GM23338 (cell line): Measurements from ENCODE around the gene OAS1. TPM values are rescaled to one million over a fixed set of nuclear protein-coding genes. Genes with fewer than 3 reads are reported as not detected.

ENCODE experiments used
- ATAC-seq: fragments of 200-7000 bp; cut with Tn5 transposase; 3 replicates; pipeline ENCODE4 v1.9.1; 2020
- DNase-seq: peaks from one replicate; pipeline ENCODE4 v3.0.0-alpha.2; 2015; ENCODE audit warnings: low spot score
- H2AFZ ChIP-seq: fragments of 200-600 bp; sonication (generic); 2 replicates; pipeline ENCODE4 v1.8.0; 2016; ENCODE audit warnings: antibody characterized with exemption, mild to moderate bottlenecking, moderate library complexity
- H3F3A ChIP-seq: fragments of 200-600 bp; sonication (generic); replicated peaks from 2 replicates; pipeline ENCODE4 v1.8.0; 2017; ENCODE audit warnings: antibody characterized with exemption, mixed run types, low read depth
- H3K27ac ChIP-seq: fragments of 200-600 bp; sonication (generic); 2 replicates; pipeline ENCODE4 v1.6.1; 2016; ENCODE audit warnings: low read depth
- H3K27me3 ChIP-seq: fragments of 200-600 bp; sonication (generic); 2 replicates; pipeline ENCODE4 v1.8.0; 2016; ENCODE audit warnings: mild to moderate bottlenecking, mixed run types, moderate library complexity; ENCODE audit not compliant: insufficient read depth
- H3K36me3 ChIP-seq: fragments of 200-600 bp; sonication (generic); 2 replicates; pipeline ENCODE4 v1.8.0; 2016; ENCODE audit warnings: mild to moderate bottlenecking; ENCODE audit not compliant: insufficient read depth
- H3K4me1 ChIP-seq: fragments of 200-600 bp; sonication (generic); 2 replicates; pipeline ENCODE4 v1.8.0; 2016; ENCODE audit warnings: mild to moderate bottlenecking, moderate library complexity; ENCODE audit not compliant: insufficient read depth
- H3K4me2 ChIP-seq: fragments of 200-600 bp; sonication (generic); 2 replicates; pipeline ENCODE4 v1.7.1; 2017; ENCODE audit warnings: mixed run types
- H3K4me3 ChIP-seq: fragments of 200-600 bp; sonication (generic); 2 replicates; pipeline ENCODE4 v1.6.1; 2016; ENCODE audit warnings: mixed run types
- H3K79me2 ChIP-seq: fragments of 200-600 bp; sonication (generic); replicated peaks from 2 replicates; pipeline ENCODE4 v1.8.0; 2017; ENCODE audit warnings: mild to moderate bottlenecking; ENCODE audit not compliant: insufficient read depth
- H3K9me2 ChIP-seq: fragments of 200-600 bp; sonication (generic); 2 replicates; pipeline ENCODE4 v1.8.0; 2017; ENCODE audit not compliant: insufficient read depth
- H4K20me1 ChIP-seq: fragments of 200-600 bp; sonication (generic); replicated peaks from 2 replicates; pipeline ENCODE4 v1.8.0; 2017; ENCODE audit warnings: mild to moderate bottlenecking; ENCODE audit not compliant: insufficient read depth
- H3K27ac Mint-ChIP-seq: 2 replicates; pipeline ENCODE4 v1.8.0; 2020; ENCODE audit warnings: inconsistent platforms, mild to moderate bottlenecking, moderate library complexity, mixed read lengths
- H3K27me3 Mint-ChIP-seq: 3 replicates; pipeline ENCODE4 v1.8.0; 2022; ENCODE audit warnings: low read depth, mild to moderate bottlenecking, moderate library complexity, mixed read lengths, inconsistent platforms; ENCODE audit not compliant: insufficient read depth, poor library complexity
- H3K36me3 Mint-ChIP-seq: 3 replicates; pipeline ENCODE4 v1.8.0; 2021; ENCODE audit warnings: low read depth, mild to moderate bottlenecking, inconsistent platforms, moderate library complexity, mixed read lengths
- H3K4me1 Mint-ChIP-seq: 3 replicates; pipeline ENCODE4 v1.8.0; 2020; ENCODE audit warnings: mild to moderate bottlenecking, inconsistent platforms, mixed read lengths
- H3K4me3 Mint-ChIP-seq: 3 replicates; pipeline ENCODE4 v1.8.0; 2021; ENCODE audit warnings: moderate library complexity, mild to moderate bottlenecking, inconsistent platforms, mixed read lengths
- H3K9me3 Mint-ChIP-seq: 3 replicates; pipeline ENCODE4 v1.8.0; 2020; ENCODE audit warnings: moderate library complexity, mild to moderate bottlenecking, inconsistent platforms, mixed read lengths
- CREB1 ChIP-seq: fragments of 250-450 bp; sonication (Bioruptor Pico); IDR thresholded peaks from 2 replicates; pipeline ENCODE4 v1.5.0; 2020; ENCODE audit warnings: low read depth, mild to moderate bottlenecking, moderate library complexity
- POLR2AphosphoS5 ChIP-seq: IDR thresholded peaks from 2 replicates; pipeline ENCODE4 v1.6.1; 2016; ENCODE audit warnings: antibody characterized with exemption, low read depth
- STAT1 ChIP-seq: IDR thresholded peaks from one replicate; pipeline ENCODE4 v1.6.1; 2016; ENCODE audit warnings: antibody characterized with exemption; ENCODE audit not compliant: unreplicated experiment
- polyA plus RNA-seq: library from polyadenylated mRNA; unstranded; fragments of >200 nt; fragmentation: Nextera tagmentation; extraction: Ambion mirVana; gene quantifications from 2 replicates; pipeline ENCODE4 v1.2.1, GENCODE V29; 2016
- total RNA-seq: library from RNA; depleted of rRNA; stranded (reverse); fragments of >200 nt; shearing (Covaris generic); gene quantifications from 2 replicates; pipeline ENCODE4 v1.2.3, GENCODE V29; 2014
- TF ChIP-seq, protein P1 (sequence below), 2 experiments: fragments of 200-600 bp in 1 of 2; sonication (generic) in 1 of 2; conservative IDR thresholded peaks; 2 replicates each; pipeline versions ENCODE4 v1.5.1 to v1.6.1; 2016 to 2017; ENCODE audit warnings: antibody characterized with exemption in 2 of 2, low read depth in 2 of 2, mild to moderate bottlenecking in 2 of 2, moderate library complexity in 1 of 2
- TF ChIP-seq, protein P2 (sequence below): fragments of 250-450 bp; sonication (Bioruptor Pico); IDR thresholded peaks from 2 replicates; pipeline ENCODE4 v1.5.0; 2020; ENCODE audit warnings: mild to moderate bottlenecking, moderate library complexity

OAS1 gene
- total and polyA plus RNA-seq, 2 experiments from 2014 or later, result not detected

DNA sequence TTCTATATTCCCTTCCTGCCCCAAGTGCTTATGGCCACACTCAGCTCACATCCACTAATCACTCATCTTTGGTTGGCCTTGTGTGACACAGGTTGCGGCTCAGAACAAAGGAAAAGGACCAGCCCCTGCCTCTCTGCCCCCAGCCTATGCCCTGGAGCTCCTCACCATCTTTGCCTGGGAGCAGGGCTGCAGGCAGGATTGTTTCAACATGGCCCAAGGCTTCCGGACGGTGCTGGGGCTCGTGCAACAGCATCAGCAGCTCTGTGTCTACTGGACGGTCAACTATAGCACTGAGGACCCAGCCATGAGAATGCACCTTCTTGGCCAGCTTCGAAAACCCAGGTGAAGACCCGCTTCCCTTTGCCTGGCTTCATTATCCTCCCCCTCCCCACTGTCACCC, 55.8 kb downstream of the OAS1 start:
- Histone ChIP-seq H3K27ac (no peak overlapping the region), H3K4me3 (no peak overlapping the region), H3K4me2 (no peak overlapping the region), H4K20me1 (no peaks in the 10 kb centered on the region), H3K79me2 (no peaks in the 10 kb centered on the region), H3K27me3 (no peaks in the 10 kb centered on the region), H2AFZ (no peak overlapping the region), H3K36me3 (peaks cover 6% of the 10 kb centered on the region; the same call in 1 of the 2 replicates), H3K9me2 (no peaks in the 10 kb centered on the region), H3F3A (no peaks in the 10 kb centered on the region), H3K4me1 (no peaks in the 10 kb centered on the region)
- H3K4me3 Mint-ChIP-seq, result no peak overlapping the region
- ATAC-seq (no peak), DNase-seq (no peak)
- TF ChIP-seq POLR2AphosphoS5 (no peak), CREB1 (CRISPR knock-in tag) (no peak), STAT1 (no peak)
- TF ChIP-seq, protein P1, sequence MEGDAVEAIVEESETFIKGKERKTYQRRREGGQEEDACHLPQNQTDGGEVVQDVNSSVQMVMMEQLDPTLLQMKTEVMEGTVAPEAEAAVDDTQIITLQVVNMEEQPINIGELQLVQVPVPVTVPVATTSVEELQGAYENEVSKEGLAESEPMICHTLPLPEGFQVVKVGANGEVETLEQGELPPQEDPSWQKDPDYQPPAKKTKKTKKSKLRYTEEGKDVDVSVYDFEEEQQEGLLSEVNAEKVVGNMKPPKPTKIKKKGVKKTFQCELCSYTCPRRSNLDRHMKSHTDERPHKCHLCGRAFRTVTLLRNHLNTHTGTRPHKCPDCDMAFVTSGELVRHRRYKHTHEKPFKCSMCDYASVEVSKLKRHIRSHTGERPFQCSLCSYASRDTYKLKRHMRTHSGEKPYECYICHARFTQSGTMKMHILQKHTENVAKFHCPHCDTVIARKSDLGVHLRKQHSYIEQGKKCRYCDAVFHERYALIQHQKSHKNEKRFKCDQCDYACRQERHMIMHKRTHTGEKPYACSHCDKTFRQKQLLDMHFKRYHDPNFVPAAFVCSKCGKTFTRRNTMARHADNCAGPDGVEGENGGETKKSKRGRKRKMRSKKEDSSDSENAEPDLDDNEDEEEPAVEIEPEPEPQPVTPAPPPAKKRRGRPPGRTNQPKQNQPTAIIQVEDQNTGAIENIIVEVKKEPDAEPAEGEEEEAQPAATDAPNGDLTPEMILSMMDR (conservative IDR thresholded peaks at IDR 0.05; ENCODE audit: low read depth in 2 of 2), result no peak
- TF ChIP-seq, protein P2, sequence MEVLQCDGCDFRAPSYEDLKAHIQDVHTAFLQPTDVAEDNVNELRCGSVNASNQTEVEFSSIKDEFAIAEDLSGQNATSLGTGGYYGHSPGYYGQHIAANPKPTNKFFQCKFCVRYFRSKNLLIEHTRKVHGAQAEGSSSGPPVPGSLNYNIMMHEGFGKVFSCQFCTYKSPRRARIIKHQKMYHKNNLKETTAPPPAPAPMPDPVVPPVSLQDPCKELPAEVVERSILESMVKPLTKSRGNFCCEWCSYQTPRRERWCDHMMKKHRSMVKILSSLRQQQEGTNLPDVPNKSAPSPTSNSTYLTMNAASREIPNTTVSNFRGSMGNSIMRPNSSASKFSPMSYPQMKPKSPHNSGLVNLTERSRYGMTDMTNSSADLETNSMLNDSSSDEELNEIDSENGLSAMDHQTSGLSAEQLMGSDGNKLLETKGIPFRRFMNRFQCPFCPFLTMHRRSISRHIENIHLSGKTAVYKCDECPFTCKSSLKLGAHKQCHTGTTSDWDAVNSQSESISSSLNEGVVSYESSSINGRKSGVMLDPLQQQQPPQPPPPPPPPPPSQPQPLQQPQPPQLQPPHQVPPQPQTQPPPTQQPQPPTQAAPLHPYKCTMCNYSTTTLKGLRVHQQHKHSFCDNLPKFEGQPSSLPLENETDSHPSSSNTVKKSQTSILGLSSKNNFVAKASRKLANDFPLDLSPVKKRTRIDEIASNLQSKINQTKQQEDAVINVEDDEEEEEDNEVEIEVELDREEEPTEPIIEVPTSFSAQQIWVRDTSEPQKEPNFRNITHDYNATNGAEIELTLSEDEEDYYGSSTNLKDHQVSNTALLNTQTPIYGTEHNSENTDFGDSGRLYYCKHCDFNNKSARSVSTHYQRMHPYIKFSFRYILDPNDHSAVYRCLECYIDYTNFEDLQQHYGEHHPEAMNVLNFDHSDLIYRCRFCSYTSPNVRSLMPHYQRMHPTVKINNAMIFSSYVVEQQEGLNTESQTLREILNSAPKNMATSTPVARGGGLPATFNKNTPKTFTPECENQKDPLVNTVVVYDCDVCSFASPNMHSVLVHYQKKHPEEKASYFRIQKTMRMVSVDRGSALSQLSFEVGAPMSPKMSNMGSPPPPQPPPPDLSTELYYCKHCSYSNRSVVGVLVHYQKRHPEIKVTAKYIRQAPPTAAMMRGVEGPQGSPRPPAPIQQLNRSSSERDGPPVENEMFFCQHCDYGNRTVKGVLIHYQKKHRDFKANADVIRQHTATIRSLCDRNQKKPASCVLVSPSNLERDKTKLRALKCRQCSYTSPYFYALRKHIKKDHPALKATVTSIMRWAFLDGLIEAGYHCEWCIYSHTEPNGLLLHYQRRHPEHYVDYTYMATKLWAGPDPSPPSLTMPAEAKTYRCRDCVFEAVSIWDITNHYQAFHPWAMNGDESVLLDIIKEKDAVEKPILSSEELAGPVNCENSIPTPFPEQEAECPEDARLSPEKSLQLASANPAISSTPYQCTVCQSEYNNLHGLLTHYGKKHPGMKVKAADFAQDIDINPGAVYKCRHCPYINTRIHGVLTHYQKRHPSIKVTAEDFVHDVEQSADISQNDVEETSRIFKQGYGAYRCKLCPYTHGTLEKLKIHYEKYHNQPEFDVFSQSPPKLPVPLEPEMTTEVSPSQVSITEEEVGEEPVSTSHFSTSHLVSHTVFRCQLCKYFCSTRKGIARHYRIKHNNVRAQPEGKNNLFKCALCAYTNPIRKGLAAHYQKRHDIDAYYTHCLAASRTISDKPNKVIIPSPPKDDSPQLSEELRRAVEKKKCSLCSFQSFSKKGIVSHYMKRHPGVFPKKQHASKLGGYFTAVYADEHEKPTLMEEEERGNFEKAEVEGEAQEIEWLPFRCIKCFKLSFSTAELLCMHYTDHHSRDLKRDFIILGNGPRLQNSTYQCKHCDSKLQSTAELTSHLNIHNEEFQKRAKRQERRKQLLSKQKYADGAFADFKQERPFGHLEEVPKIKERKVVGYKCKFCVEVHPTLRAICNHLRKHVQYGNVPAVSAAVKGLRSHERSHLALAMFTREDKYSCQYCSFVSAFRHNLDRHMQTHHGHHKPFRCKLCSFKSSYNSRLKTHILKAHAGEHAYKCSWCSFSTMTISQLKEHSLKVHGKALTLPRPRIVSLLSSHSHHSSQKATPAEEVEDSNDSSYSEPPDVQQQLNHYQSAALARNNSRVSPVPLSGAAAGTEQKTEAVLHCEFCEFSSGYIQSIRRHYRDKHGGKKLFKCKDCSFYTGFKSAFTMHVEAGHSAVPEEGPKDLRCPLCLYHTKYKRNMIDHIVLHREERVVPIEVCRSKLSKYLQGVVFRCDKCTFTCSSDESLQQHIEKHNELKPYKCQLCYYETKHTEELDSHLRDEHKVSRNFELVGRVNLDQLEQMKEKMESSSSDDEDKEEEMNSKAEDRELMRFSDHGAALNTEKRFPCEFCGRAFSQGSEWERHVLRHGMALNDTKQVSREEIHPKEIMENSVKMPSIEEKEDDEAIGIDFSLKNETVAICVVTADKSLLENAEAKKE, result no peak
- H3K36me3 Mint-ChIP-seq, result peaks cover 16% of the 10 kb centered on the region
- H3K4me1 Mint-ChIP-seq, result no peaks in the 10 kb centered on the region
- H3K27ac Mint-ChIP-seq, result no peak overlapping the region
- H3K9me3 Mint-ChIP-seq, result peaks cover 44% of the 10 kb centered on the region
- H3K27me3 Mint-ChIP-seq, result peaks cover 7% of the 10 kb centered on the region
